ENCODE measurements around the gene SPACDR. TPM values are rescaled to one million over a fixed set of nuclear protein-coding genes. Genes with fewer than 3 reads are reported as not detected.

The SPACDR gene
- total and polyA plus RNA-seq, 2 donors (not counting 1 experiment from before 2014, with no cell fraction given): 2.1 to 3.7 TPM

GRCh38 chr7:100486753-100487446 lies 22.8 kb upstream of the SPACDR start:
- no peak overlapping the region for H3K9ac ChIP-seq (ENCODE audit: low read length)
- Mint-ChIP-seq H3K4me1 (peaks cover 8% of the 10 kb centered on the region), H3K27ac (no peak overlapping the region), H3K4me3 (no peak overlapping the region), H3K27me3 (peaks cover 18% of the 10 kb centered on the region), H3K9me3 (ENCODE audit: insufficient read depth) (no peaks in the 10 kb centered on the region)
- no peaks in the 10 kb centered on the region for H3K36me3 ChIP-seq (replicated peaks in 1 of 2; ENCODE audit: control extremely low read depth in 1 of 2, control insufficient read depth in 1 of 2, extremely low read depth in 1 of 2, insufficient read depth in 2 of 2, low read length in 1 of 2)
- intact Hi-C loops (cut with micrococcal nuclease): no loop called here
- TF ChIP-seq, protein P1, sequence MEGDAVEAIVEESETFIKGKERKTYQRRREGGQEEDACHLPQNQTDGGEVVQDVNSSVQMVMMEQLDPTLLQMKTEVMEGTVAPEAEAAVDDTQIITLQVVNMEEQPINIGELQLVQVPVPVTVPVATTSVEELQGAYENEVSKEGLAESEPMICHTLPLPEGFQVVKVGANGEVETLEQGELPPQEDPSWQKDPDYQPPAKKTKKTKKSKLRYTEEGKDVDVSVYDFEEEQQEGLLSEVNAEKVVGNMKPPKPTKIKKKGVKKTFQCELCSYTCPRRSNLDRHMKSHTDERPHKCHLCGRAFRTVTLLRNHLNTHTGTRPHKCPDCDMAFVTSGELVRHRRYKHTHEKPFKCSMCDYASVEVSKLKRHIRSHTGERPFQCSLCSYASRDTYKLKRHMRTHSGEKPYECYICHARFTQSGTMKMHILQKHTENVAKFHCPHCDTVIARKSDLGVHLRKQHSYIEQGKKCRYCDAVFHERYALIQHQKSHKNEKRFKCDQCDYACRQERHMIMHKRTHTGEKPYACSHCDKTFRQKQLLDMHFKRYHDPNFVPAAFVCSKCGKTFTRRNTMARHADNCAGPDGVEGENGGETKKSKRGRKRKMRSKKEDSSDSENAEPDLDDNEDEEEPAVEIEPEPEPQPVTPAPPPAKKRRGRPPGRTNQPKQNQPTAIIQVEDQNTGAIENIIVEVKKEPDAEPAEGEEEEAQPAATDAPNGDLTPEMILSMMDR (IDR thresholded peaks at IDR 0.05): no peak
- no peak for TF ChIP-seq EZH2 (IDR thresholded peaks at IDR 0.05; ENCODE audit: borderline replicate concordance, insufficient read depth, low read depth, low read length, poor library complexity, severe bottlenecking)
- H3K4me2 ChIP-seq (replicated peaks; ENCODE audit: low read depth, low read length, poor library complexity, severe bottlenecking): no peak overlapping the region
- POLR2A ChIA-PET: interaction anchor here (1.0 kb wide), 1 partner anchor 68 kb away, joined by 3 read pairs; no protein-coding TSS in a partner anchor
- peaks cover 6 to 9% of the 10 kb centered on the region in 2 donors for H3K4me1 ChIP-seq (ENCODE audit: control insufficient read depth in 2 of 2, insufficient read depth in 2 of 2, low read length in 2 of 2)
- H3K27ac ChIP-seq (ENCODE audit: low read length in 2 of 2): no peak overlapping the region
- CTCF ChIA-PET: interaction anchor here (0.9 to 1.1 kb wide), 2 partner anchors 26 to 73 kb away, joined by 3 read pairs; no protein-coding TSS in a partner anchor
- no peaks in the 10 kb centered on the region for H3K79me2 ChIP-seq (ENCODE audit: control insufficient read depth, insufficient read depth, low read length)
- no peaks in the 10 kb centered on the region for H4K20me1 ChIP-seq (ENCODE audit: control insufficient read depth, insufficient read depth, low read length, poor library complexity, severe bottlenecking)
- ATAC-seq (ENCODE audit: low read depth) (no peak), DNase-seq (peak; percentile 5)
- H3K4me3 ChIP-seq (ENCODE audit: control extremely low read depth in 1 of 5, extremely low read depth in 1 of 5, insufficient read depth in 1 of 5, low read depth in 2 of 5, low read length in 4 of 5): no peak overlapping the region
- no peak overlapping the region for H2AFZ ChIP-seq (ENCODE audit: insufficient read depth, low read depth, low read length, poor library complexity, severe bottlenecking)
- H3K27me3 ChIP-seq (replicated peaks in 1 of 4; ENCODE audit: control extremely low read depth in 1 of 4, control insufficient read depth in 3 of 4, insufficient read depth in 4 of 4, low read length in 3 of 4): peaks cover 0 to 15% (median 0%) of the 10 kb centered on the region in 4 experiments
- no peaks in the 10 kb centered on the region for H3K9me3 ChIP-seq (ENCODE audit: control extremely low read depth in 1 of 3, control insufficient read depth in 2 of 3, insufficient read depth in 1 of 3, low read length in 2 of 3)
- 96% methylated on average over 23 of the region's 30 CpGs for WGBS (ENCODE audit: insufficient coverage)

DNA sequence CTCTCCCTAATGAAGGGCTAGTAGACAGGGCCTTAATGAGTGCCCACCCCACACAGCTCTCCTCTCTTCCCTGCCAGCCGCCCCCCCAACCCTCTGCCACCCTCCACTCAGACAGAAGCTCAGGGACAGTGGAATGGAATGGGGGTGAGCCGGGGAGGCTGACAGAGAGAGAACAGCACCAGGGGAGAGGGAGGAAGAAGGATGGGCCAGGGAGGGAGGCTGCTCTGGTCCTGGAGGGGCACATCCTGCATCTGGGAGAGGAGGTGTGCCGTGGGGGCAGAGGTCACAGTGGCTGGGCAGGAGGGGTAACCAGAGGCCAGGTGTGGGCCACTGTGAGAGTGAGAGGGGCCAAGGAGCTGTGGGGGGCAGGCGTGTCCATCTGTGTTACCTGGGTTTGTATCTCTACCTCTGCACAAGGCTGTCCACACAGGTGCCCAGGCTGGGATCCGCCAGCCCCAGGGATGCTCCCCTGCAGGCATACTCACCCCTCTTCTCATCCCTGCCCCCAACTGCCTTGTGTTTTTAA lies 22.1 kb upstream of the SPACDR start:
- no peak for ATAC-seq (ENCODE audit: low read depth)
- POLR2A ChIA-PET: no interaction called here
- Histone ChIP-seq H3K9me3 (ENCODE audit: control extremely low read depth in 1 of 3, control insufficient read depth in 2 of 3, insufficient read depth in 1 of 3, low read length in 2 of 3) (no peaks in the 10 kb centered on the region), H3K27ac (ENCODE audit: low read length in 2 of 2) (no peak overlapping the region), H3K4me3 (ENCODE audit: control extremely low read depth in 1 of 5, extremely low read depth in 1 of 5, insufficient read depth in 1 of 5, low read depth in 2 of 5, low read length in 4 of 5) (no peak overlapping the region), H3K4me1 (ENCODE audit: control insufficient read depth in 2 of 2, insufficient read depth in 2 of 2, low read length in 2 of 2) (peaks cover 6 to 9% of the 10 kb centered on the region in 2 donors), H3K4me2 (replicated peaks; ENCODE audit: low read depth, low read length, poor library complexity, severe bottlenecking) (no peak overlapping the region), H3K9ac (ENCODE audit: low read length) (no peak overlapping the region), H3K27me3 (replicated peaks in 1 of 4; ENCODE audit: control extremely low read depth in 1 of 4, control insufficient read depth in 3 of 4, insufficient read depth in 4 of 4, low read length in 3 of 4) (peaks cover 0 to 15% (median 0%) of the 10 kb centered on the region in 4 experiments), H2AFZ (ENCODE audit: insufficient read depth, low read depth, low read length, poor library complexity, severe bottlenecking) (no peak overlapping the region), H4K20me1 (ENCODE audit: control insufficient read depth, insufficient read depth, low read length, poor library complexity, severe bottlenecking) (no peaks in the 10 kb centered on the region), H3K79me2 (ENCODE audit: control insufficient read depth, insufficient read depth, low read length) (no peaks in the 10 kb centered on the region), H3K36me3 (replicated peaks in 1 of 2; ENCODE audit: control extremely low read depth in 1 of 2, control insufficient read depth in 1 of 2, extremely low read depth in 1 of 2, insufficient read depth in 2 of 2, low read length in 1 of 2) (no peaks in the 10 kb centered on the region)
- H3K9me3 Mint-ChIP-seq (ENCODE audit: insufficient read depth): no peaks in the 10 kb centered on the region
- CTCF ChIA-PET: no interaction called here
- 100% methylated on average over 3 of the region's 5 CpGs for WGBS (ENCODE audit: insufficient coverage)
- H3K27me3 Mint-ChIP-seq: peaks cover 15% of the 10 kb centered on the region
- peak; percentile 16 for DNase-seq
- no peak overlapping the region for H3K4me3 Mint-ChIP-seq
- intact Hi-C loops (cut with micrococcal nuclease): no loop called here
- peak overlapping the region; percentile 33 for H3K27ac Mint-ChIP-seq
- TF ChIP-seq EZH2 (IDR thresholded peaks at IDR 0.05; ENCODE audit: borderline replicate concordance, insufficient read depth, low read depth, low read length, poor library complexity, severe bottlenecking): no peak
- TF ChIP-seq, protein P1 (IDR thresholded peaks at IDR 0.05): no peak
- H3K4me1 Mint-ChIP-seq: peaks cover 8% of the 10 kb centered on the region
